Mammary epithelial cell (primary cell): ENCODE data around the gene SYT14.
"Not testable (repeated sequence)": the region's sequence is repeated elsewhere in the genome, so short reads cannot be mapped to it uniquely, and the experiment has no call there.

ENCODE experiments used
- CTCF ChIP-seq, 2 donors: IDR thresholded peaks in 1 of 2; conservative IDR thresholded peaks in 1 of 2; 2 replicates each; pipeline ENCODE4 v1.5.1; 2011 to 2012; ENCODE audit warnings: inconsistent platforms in 2 of 2, low read length in 2 of 2, mild to moderate bottlenecking in 2 of 2, control low read depth in 1 of 2, low read depth in 1 of 2; ENCODE audit not compliant: insufficient read depth in 1 of 2; ENCODE audit errors: extremely low read depth in 1 of 2
- EZH2 ChIP-seq: IDR thresholded peaks from 2 replicates; pipeline ENCODE4 v1.6.1; 2012; ENCODE audit warnings: low read length, inconsistent platforms, borderline replicate concordance

DNA sequence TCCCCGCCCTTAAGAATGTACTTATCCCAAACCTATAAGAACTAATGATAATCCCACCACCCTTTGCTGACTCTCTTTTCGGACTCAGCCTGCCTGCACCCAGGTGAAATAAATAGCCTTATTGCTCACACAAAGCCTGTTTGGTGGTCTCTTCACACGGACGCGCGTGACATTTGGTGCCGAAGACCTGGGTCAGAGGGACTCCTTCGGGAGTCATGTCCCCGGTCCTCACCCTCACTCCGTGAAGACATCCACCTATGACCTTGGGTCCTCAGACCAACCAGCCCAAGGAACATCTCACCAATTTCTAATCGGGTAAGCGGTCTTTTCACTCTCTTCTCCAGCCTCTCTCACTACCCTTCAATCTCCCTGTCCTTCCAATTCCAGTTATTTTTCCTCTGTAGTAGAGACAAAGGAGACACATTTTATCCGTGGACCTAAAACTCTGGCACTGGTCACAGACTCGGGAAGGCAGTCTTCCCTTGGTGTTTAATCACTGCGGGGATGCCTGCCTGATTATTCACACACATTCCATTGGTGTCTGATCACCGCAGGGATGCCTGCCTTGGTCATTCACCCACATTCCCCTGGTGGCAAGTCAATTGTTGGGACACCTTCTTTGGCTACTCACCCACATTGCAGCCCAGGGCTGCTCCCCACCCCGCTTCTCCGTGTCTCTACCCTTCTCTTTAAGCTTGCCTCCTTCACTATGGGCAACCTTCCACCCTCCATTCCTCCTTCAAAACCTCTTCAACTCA lies 250.0 kb downstream of the SYT14 start:
- not testable (repeated sequence) for TF ChIP-seq CTCF (conservative IDR thresholded peaks at IDR 0.05 in 1 of 2, IDR thresholded peaks at IDR 0.05 in 1 of 2; ENCODE audit: extremely low read depth in 1 of 2, insufficient read depth in 1 of 2, low read depth in 1 of 2, low read length in 2 of 2); EZH2
